Stimulated activated CD4-positive, alpha-beta T cell treated with anti-CD3 and anti-CD28 coated beads, Interleukin-12 subunit alpha, Interleukin-12 subunit beta, amount 100 ng/mL, for 24 hours (primary cell): Measurements from ENCODE around the gene KIAA1549.
A peak's percentile ranks its signal among the peaks of the same experiment; 100 is the strongest.
"Not testable (repeated sequence)": the region's sequence is repeated elsewhere in the genome, so short reads cannot be mapped to it uniquely, and the experiment has no call there.

Experiments used
- DNase-seq, 2 experiments: peaks; one replicate each; pipeline ENCODE4 v3.0.0-alpha.2; 2020; ENCODE audit warnings: low read depth in 2 of 2

Gene KIAA1549

GRCh38 chr7:138981332-138982203 lies at the start of gene KIAA1549:
Gene KIAA1549 (minus strand): TSS chr7:138981389. CDS start chr7:138981269, 120 bp downstream.
- DNase-seq, result peak in 1 of 2 experiments; percentile 49

- no peak for DNase-seq
Measured at GRCh38 chr7:139029353-139029752, 48.2 kb upstream of the KIAA1549 start.

- DNase-seq, result no peak
Measured at GRCh38 chr7:139026551-139026950, 45.4 kb upstream of the KIAA1549 start.

- DNase-seq, result not testable (repeated sequence)
Measured at GRCh38 chr7:139025861-139026260, 44.7 kb upstream of the KIAA1549 start.

- no peak for DNase-seq
Measured at GRCh38 chr7:139023076-139023475, 41.9 kb upstream of the KIAA1549 start.

- no peak for DNase-seq
Measured at GRCh38 chr7:139022286-139022685, 41.1 kb upstream of the KIAA1549 start.

- no peak for DNase-seq
Measured at GRCh38 chr7:139018910-139019309, 37.7 kb upstream of the KIAA1549 start.

GRCh38 chr7:139016931-139017511 lies 35.8 kb upstream of the KIAA1549 start:
- peak in 1 of 2 experiments; percentile 41 for DNase-seq

GRCh38 chr7:139011373-139011772 lies 30.2 kb upstream of the KIAA1549 start:
- no peak for DNase-seq

- no peak for DNase-seq
Measured at GRCh38 chr7:139004321-139005090, 23.3 kb upstream of the KIAA1549 start.

GRCh38 chr7:138999414-138999813 lies 18.2 kb upstream of the KIAA1549 start:
- no peak for DNase-seq

GRCh38 chr7:138992052-138992531 lies 10.9 kb upstream of the KIAA1549 start:
- no peak for DNase-seq

- DNase-seq, result no peak
Measured at GRCh38 chr7:138987686-138988085, 6.5 kb upstream of the KIAA1549 start.

GRCh38 chr7:138982204-138982623 lies 1.0 kb upstream of the KIAA1549 start:
- no peak for DNase-seq

GRCh38 chr7:138980563-138981291 lies 462 bp downstream of the KIAA1549 start:
- DNase-seq, result no peak

GRCh38 chr7:138979988-138980562 lies 1.1 kb downstream of the KIAA1549 start:
- DNase-seq, result no peak

- no peak for DNase-seq
Measured at GRCh38 chr7:138979226-138979979, 1.8 kb downstream of the KIAA1549 start.

GRCh38 chr7:138978541-138979184 lies 2.5 kb downstream of the KIAA1549 start:
- no peak for DNase-seq

GRCh38 chr7:138976161-138976560 lies 5.0 kb downstream of the KIAA1549 start:
- DNase-seq, result not testable (repeated sequence)
